GM06990 (cell line): Measurements from ENCODE around the gene CORO2B.
"Not testable (repeated sequence)": the region's sequence is repeated elsewhere in the genome, so short reads cannot be mapped to it uniquely, and the experiment has no call there.

ENCODE experiments used
- DNase-seq: peaks from one replicate; pipeline ENCODE4 v3.0.0-alpha.2; 2011; ENCODE audit not compliant: insufficient read length; ENCODE audit errors: extremely low read depth
- H3K27me3 ChIP-seq: replicated peaks from 2 replicates; pipeline ENCODE4 v1.6.0; 2011; ENCODE audit warnings: low read length; ENCODE audit not compliant: control insufficient read depth, insufficient read depth
- H3K36me3 ChIP-seq: 2 replicates; pipeline ENCODE4 v1.5.1; 2011; ENCODE audit warnings: low read length; ENCODE audit not compliant: control insufficient read depth, insufficient read depth
- H3K4me3 ChIP-seq: replicated peaks from 2 replicates; pipeline ENCODE4 v1.5.1; 2011; ENCODE audit warnings: low read depth, mild to moderate bottlenecking, control low read depth, low read length
- CTCF ChIP-seq: IDR thresholded peaks from 2 replicates; pipeline ENCODE4 v1.5.1; 2011; ENCODE audit warnings: low read length, control low read depth, mild to moderate bottlenecking, inconsistent platforms; ENCODE audit not compliant: insufficient read depth, poor library complexity, severe bottlenecking

The CORO2B gene

DNA sequence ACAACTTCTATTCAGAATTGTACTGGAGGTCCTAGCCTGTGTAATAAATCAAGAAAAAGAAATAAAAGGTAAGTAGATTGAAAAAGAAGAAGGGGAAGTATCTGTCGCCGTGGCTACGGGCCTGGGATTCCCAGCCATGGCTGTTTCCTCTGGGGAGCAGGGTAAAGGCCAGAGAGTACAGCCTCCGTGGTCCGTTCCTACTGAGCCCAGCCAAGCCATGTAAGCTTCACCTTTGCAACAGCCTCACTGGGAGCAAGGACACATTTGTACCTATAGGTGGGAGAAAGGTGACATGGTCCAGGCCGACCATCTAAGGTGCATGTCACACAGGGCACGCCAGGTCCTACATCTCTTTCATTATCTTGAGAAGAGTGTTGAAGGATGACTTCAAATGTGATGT lies 170.6 kb downstream of the CORO2B start:
- Histone ChIP-seq H3K4me3 (no peak overlapping the region), H3K27me3 (no peaks in the 10 kb centered on the region), H3K36me3 (no peaks in the 10 kb centered on the region)
- no peak for DNase-seq
- no peak for TF ChIP-seq CTCF

DNA sequence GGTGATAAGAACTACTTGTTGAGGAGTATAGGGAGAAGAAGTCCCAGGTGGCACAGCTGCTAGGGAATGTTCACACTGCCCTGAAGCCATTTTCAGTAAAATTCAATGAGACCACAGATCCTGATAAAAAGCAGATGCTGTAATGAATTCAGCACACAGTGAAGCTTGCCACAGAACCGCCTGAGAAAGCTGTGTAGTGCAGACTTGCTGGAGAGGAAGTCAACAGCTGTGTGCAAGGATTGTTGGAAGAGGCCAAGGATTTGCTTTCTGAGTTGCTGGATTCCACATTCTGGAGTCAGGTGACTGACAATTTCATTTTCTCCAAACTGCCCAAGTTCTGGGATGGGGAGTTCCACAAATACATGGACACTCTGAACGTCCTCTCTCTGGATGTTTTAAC lies 171.0 kb downstream of the CORO2B start:
- H3K27me3 ChIP-seq, result no peaks in the 10 kb centered on the region
- TF ChIP-seq CTCF, result no peak
- H3K36me3 ChIP-seq, result no peaks in the 10 kb centered on the region
- DNase-seq, result no peak
- no peak overlapping the region for H3K4me3 ChIP-seq

DNA sequence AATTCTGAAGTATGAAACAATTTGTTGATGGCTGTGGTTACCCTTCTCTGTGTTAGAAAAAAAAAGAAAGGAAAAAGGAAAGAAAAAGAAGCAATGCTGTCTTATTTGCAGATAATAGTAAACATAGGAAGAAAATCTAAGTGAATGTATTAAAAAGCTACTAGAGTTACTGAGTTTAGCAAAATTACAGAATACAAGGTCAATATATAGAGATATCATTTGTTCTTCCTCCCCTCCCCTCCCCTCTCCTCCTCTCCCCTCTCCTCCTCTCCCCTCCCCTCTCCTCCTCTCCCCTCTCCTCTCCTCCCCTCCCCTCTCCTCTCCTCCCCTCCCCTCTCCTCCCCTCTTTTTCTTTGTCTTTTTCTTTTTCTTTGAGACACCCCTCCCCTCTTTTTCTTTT lies 172.8 kb downstream of the CORO2B start:
- H3K27me3 ChIP-seq, result no peaks in the 10 kb centered on the region
- TF ChIP-seq CTCF, result no peak
- no peak for DNase-seq
- H3K4me3 ChIP-seq, result no peak overlapping the region
- no peaks in the 10 kb centered on the region for H3K36me3 ChIP-seq

GRCh38 chr15:68755731-68756130 lies 176.9 kb downstream of the CORO2B start:
- TF ChIP-seq CTCF, result no peak
- no peaks in the 10 kb centered on the region for H3K36me3 ChIP-seq
- no peaks in the 10 kb centered on the region for H3K27me3 ChIP-seq
- DNase-seq, result no peak
- H3K4me3 ChIP-seq, result no peak overlapping the region

- H3K27me3 ChIP-seq, DNase-seq, H3K4me3 ChIP-seq, H3K36me3 ChIP-seq: not testable (repeated sequence)
Observed at GRCh38 chr15:68759982-68760579, 181.3 kb downstream of the CORO2B start.

DNA sequence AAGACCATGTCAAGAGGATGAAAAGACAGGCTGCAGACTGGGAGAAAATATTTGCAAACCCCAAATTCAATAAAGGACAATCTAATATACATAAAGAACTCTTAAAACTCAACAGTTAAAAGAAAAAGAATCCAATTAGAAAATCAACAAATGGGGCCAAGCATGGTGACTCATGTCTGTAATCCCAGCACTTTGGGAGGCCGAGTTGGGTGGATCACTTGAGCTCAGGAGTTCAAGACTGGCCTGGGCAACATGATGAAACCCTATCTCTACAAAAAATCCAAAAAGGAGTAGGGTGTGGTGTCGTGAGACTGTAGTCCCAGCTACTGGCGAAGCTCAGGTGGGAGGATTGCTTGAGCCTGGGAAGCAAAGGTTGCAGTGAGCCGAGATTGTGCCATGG lies 184.3 kb downstream of the CORO2B start:
- Histone ChIP-seq H3K27me3 (no peaks in the 10 kb centered on the region; the same call in 1 of the 2 replicates), H3K4me3 (no peak overlapping the region), H3K36me3 (no peaks in the 10 kb centered on the region)
- no peak for TF ChIP-seq CTCF
- DNase-seq, result no peak
